ENCODE results near the gene CSNK1G1. TPM values are rescaled to one million over a fixed set of nuclear protein-coding genes. Genes with fewer than 3 reads are reported as not detected.

CSNK1G1 gene
- total and polyA plus RNA-seq, 2 donors (not counting 1 experiment from before 2014, with no cell fraction given) = 18.2 to 27.1 TPM

- H3K27ac ChIP-seq (ENCODE audit: insufficient read depth, low read length) = no peak overlapping the region
- no peak for TF ChIP-seq EZH2 (IDR thresholded peaks at IDR 0.05; ENCODE audit: low read length, missing control alignments)
- TF ChIP-seq, protein P1, sequence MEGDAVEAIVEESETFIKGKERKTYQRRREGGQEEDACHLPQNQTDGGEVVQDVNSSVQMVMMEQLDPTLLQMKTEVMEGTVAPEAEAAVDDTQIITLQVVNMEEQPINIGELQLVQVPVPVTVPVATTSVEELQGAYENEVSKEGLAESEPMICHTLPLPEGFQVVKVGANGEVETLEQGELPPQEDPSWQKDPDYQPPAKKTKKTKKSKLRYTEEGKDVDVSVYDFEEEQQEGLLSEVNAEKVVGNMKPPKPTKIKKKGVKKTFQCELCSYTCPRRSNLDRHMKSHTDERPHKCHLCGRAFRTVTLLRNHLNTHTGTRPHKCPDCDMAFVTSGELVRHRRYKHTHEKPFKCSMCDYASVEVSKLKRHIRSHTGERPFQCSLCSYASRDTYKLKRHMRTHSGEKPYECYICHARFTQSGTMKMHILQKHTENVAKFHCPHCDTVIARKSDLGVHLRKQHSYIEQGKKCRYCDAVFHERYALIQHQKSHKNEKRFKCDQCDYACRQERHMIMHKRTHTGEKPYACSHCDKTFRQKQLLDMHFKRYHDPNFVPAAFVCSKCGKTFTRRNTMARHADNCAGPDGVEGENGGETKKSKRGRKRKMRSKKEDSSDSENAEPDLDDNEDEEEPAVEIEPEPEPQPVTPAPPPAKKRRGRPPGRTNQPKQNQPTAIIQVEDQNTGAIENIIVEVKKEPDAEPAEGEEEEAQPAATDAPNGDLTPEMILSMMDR (conservative IDR thresholded peaks at IDR 0.05 in 1 of 2, IDR thresholded peaks at IDR 0.05 in 1 of 2; ENCODE audit: low read depth in 1 of 2, low read length in 2 of 2) = no peak
- H3K27me3 ChIP-seq (ENCODE audit: control insufficient read depth, insufficient read depth, low read length) = no peaks in the 10 kb centered on the region
- no peak for DNase-seq (ENCODE audit: low read depth in 2 of 2)
- H3K4me2 ChIP-seq (ENCODE audit: extremely low read depth, insufficient read depth, low read length) = no peak overlapping the region
- H3K79me2 ChIP-seq (ENCODE audit: control insufficient read depth, insufficient read depth, low read length) = no peaks in the 10 kb centered on the region
- no peak overlapping the region for H2AFZ ChIP-seq (ENCODE audit: low read length)
- peaks cover 6% of the 10 kb centered on the region for H3K36me3 ChIP-seq (ENCODE audit: control insufficient read depth, insufficient read depth, low read length)
- H3K9me3 ChIP-seq (ENCODE audit: control insufficient read depth, insufficient read depth, low read depth, low read length) = no peaks in the 10 kb centered on the region
- no peak overlapping the region for H3K4me3 ChIP-seq (replicated peaks in 1 of 4; ENCODE audit: control extremely low read depth in 1 of 4, insufficient read depth in 1 of 4, low read depth in 3 of 4, low read length in 4 of 4)
- no peak overlapping the region for H3K9ac ChIP-seq (ENCODE audit: insufficient read depth, low read length)
- no peaks in the 10 kb centered on the region for H3K4me1 ChIP-seq (ENCODE audit: control insufficient read depth, extremely low read depth, insufficient read depth, low read length)
- H4K20me1 ChIP-seq (ENCODE audit: control insufficient read depth, extremely low read depth, insufficient read depth, low read length) = no peaks in the 10 kb centered on the region
Observed at GRCh38 chr15:64143276-64143675, 212.7 kb downstream of the CSNK1G1 start.

GRCh38 chr15:64141798-64142512 is 214.0 kb downstream of the CSNK1G1 start:
- no peaks in the 10 kb centered on the region for H3K4me1 ChIP-seq (ENCODE audit: control insufficient read depth, extremely low read depth, insufficient read depth, low read length)
- H3K79me2 ChIP-seq (ENCODE audit: control insufficient read depth, insufficient read depth, low read length) = no peaks in the 10 kb centered on the region
- no peak for DNase-seq (ENCODE audit: low read depth in 2 of 2)
- H3K4me2 ChIP-seq (ENCODE audit: extremely low read depth, insufficient read depth, low read length) = no peak overlapping the region
- no peak overlapping the region for H3K27ac ChIP-seq (ENCODE audit: insufficient read depth, low read length)
- no peak overlapping the region for H3K4me3 ChIP-seq (replicated peaks in 1 of 4; ENCODE audit: control extremely low read depth in 1 of 4, insufficient read depth in 1 of 4, low read depth in 3 of 4, low read length in 4 of 4)
- no peaks in the 10 kb centered on the region for H4K20me1 ChIP-seq (ENCODE audit: control insufficient read depth, extremely low read depth, insufficient read depth, low read length)
- TF ChIP-seq, protein P1 (conservative IDR thresholded peaks at IDR 0.05 in 1 of 2, IDR thresholded peaks at IDR 0.05 in 1 of 2; ENCODE audit: low read depth in 1 of 2, low read length in 2 of 2) = no peak
- no peak for TF ChIP-seq EZH2 (IDR thresholded peaks at IDR 0.05; ENCODE audit: low read length, missing control alignments)
- H3K9me3 ChIP-seq (ENCODE audit: control insufficient read depth, insufficient read depth, low read depth, low read length) = no peaks in the 10 kb centered on the region
- no peak overlapping the region for H2AFZ ChIP-seq (ENCODE audit: low read length)
- H3K9ac ChIP-seq (ENCODE audit: insufficient read depth, low read length) = no peak overlapping the region
- no peaks in the 10 kb centered on the region for H3K27me3 ChIP-seq (ENCODE audit: control insufficient read depth, insufficient read depth, low read length)
- H3K36me3 ChIP-seq (ENCODE audit: control insufficient read depth, insufficient read depth, low read length) = peaks cover 10% of the 10 kb centered on the region

GRCh38 chr15:64138331-64138941 is 217.5 kb downstream of the CSNK1G1 start:
- no peak for DNase-seq (ENCODE audit: low read depth in 2 of 2)
- H3K27ac ChIP-seq (ENCODE audit: insufficient read depth, low read length) = no peak overlapping the region
- peaks cover 17% of the 10 kb centered on the region for H3K36me3 ChIP-seq (ENCODE audit: control insufficient read depth, insufficient read depth, low read length)
- no peaks in the 10 kb centered on the region for H4K20me1 ChIP-seq (ENCODE audit: control insufficient read depth, extremely low read depth, insufficient read depth, low read length)
- no peaks in the 10 kb centered on the region for H3K27me3 ChIP-seq (ENCODE audit: control insufficient read depth, insufficient read depth, low read length)
- TF ChIP-seq EZH2 (IDR thresholded peaks at IDR 0.05; ENCODE audit: low read length, missing control alignments) = no peak
- TF ChIP-seq, protein P1 (conservative IDR thresholded peaks at IDR 0.05 in 1 of 2, IDR thresholded peaks at IDR 0.05 in 1 of 2; ENCODE audit: low read depth in 1 of 2, low read length in 2 of 2) = no peak
- H3K4me1 ChIP-seq (ENCODE audit: control insufficient read depth, extremely low read depth, insufficient read depth, low read length) = no peaks in the 10 kb centered on the region
- H3K4me3 ChIP-seq (replicated peaks in 1 of 4; ENCODE audit: control extremely low read depth in 1 of 4, insufficient read depth in 1 of 4, low read depth in 3 of 4, low read length in 4 of 4) = no peak overlapping the region
- no peak overlapping the region for H3K4me2 ChIP-seq (ENCODE audit: extremely low read depth, insufficient read depth, low read length)
- no peak overlapping the region for H3K9ac ChIP-seq (ENCODE audit: insufficient read depth, low read length)
- no peak overlapping the region for H2AFZ ChIP-seq (ENCODE audit: low read length)
- H3K79me2 ChIP-seq (ENCODE audit: control insufficient read depth, insufficient read depth, low read length) = no peaks in the 10 kb centered on the region
- no peaks in the 10 kb centered on the region for H3K9me3 ChIP-seq (ENCODE audit: control insufficient read depth, insufficient read depth, low read depth, low read length)
